SK-N-SH (cell line): Measurements from ENCODE around the gene ANKS1B.

Experiments used
- CTCF ChIP-seq: fragments of 200-600 bp; sonication (generic); IDR thresholded peaks from 2 replicates; pipeline ENCODE4 v1.6.1; 2017; ENCODE audit warnings: antibody characterized with exemption, mild to moderate bottlenecking, moderate library complexity
- ELF1 ChIP-seq: IDR thresholded peaks from 2 replicates; pipeline ENCODE4 v1.4.0; 2012
- EP300 ChIP-seq, 2 experiments: IDR thresholded peaks; 2 replicates each; pipeline versions ENCODE4 v1.4.0 to v1.6.1; 2012; ENCODE audit warnings: borderline replicate concordance in 1 of 2, low read depth in 1 of 2, low read length in 1 of 2
- FOSL2 ChIP-seq: IDR thresholded peaks from 2 replicates; pipeline ENCODE4 v1.4.0; 2012; ENCODE audit warnings: low read depth, mild to moderate bottlenecking, moderate library complexity, borderline replicate concordance
- JUND ChIP-seq: IDR thresholded peaks from 2 replicates; pipeline ENCODE4 v1.4.0; 2012
- MAX ChIP-seq: IDR thresholded peaks from 2 replicates; pipeline ENCODE4 v1.4.0; 2012; ENCODE audit warnings: low read depth
- MXI1 ChIP-seq: IDR thresholded peaks from 2 replicates; pipeline ENCODE4 v1.6.1; 2012; ENCODE audit warnings: mild to moderate bottlenecking, low read depth, low read length, improper control_type of control experiment
- NRF1 ChIP-seq: IDR thresholded peaks from 2 replicates; pipeline ENCODE4 v1.6.1; 2012; ENCODE audit warnings: low read depth, mild to moderate bottlenecking, low read length
- POLR2AphosphoS5 ChIP-seq: IDR thresholded peaks from 2 replicates; pipeline ENCODE4 v1.6.1; 2012; ENCODE audit warnings: low read depth, low read length
- RFX5 ChIP-seq: IDR thresholded peaks from 2 replicates; pipeline ENCODE4 v1.6.1; 2012; ENCODE audit warnings: mild to moderate bottlenecking, improper control_type of control experiment, low read length
- RXRA ChIP-seq: IDR thresholded peaks from 2 replicates; pipeline ENCODE4 v1.4.0; 2012; ENCODE audit warnings: low read depth, mild to moderate bottlenecking, borderline replicate concordance
- TCF12 ChIP-seq: IDR thresholded peaks from 2 replicates; pipeline ENCODE4 v1.4.0; 2012
- USF1 ChIP-seq: IDR thresholded peaks from 2 replicates; pipeline ENCODE4 v1.4.0; 2012; ENCODE audit warnings: low read depth, borderline replicate concordance
- YY1 ChIP-seq: IDR thresholded peaks from 2 replicates; pipeline ENCODE4 v1.4.0; 2012; ENCODE audit warnings: low read depth, mild to moderate bottlenecking

- TF ChIP-seq CTCF (no peak), MAX (no peak), EP300 (IDR thresholded peaks at IDR 0.05; ENCODE audit: borderline replicate concordance in 1 of 2, low read depth in 1 of 2, low read length in 1 of 2) (no peak), RFX5 (no peak), RXRA (no peak), TCF12 (no peak), USF1 (no peak), JUND (no peak), MXI1 (no peak), POLR2AphosphoS5 (no peak), FOSL2 (no peak), ELF1 (no peak), YY1 (no peak), NRF1 (no peak)
Observed at GRCh38 chr12:99552022-99552421, 432.7 kb downstream of the ANKS1B start.
